ENCODE data around the gene CCRL2.

CCRL2 gene

GRCh38 chr3:46454209-46454595 is 47.1 kb downstream of the CCRL2 start:
- intact Hi-C loops (cut with DNase I), result no loop called here
- DNase-seq, result no peak

- no peak for DNase-seq
Measured at GRCh38 chr3:46454606-46455005, 47.5 kb downstream of the CCRL2 start.

GRCh38 chr3:46455231-46456115 is 48.4 kb downstream of the CCRL2 start:
- DNase-seq, result no peak
- intact Hi-C loops (cut with DNase I), result no loop called here

More at GRCh38 chr3:46454606-46455005, 47.5 kb downstream of the CCRL2 start:
- intact Hi-C loops (cut with DNase I), result no loop called here

GRCh38 chr3:46456118-46456517 is 49.1 kb downstream of the CCRL2 start:
- intact Hi-C loops (cut with DNase I), result no loop called here
- DNase-seq, result no peak
